K562 (cell line): Measurements from ENCODE around the gene ARID3A. TPM values are rescaled to one million over a fixed set of nuclear protein-coding genes. Genes with fewer than 3 reads are reported as not detected.
A peak's percentile ranks its signal among the peaks of the same experiment; 100 is the strongest.

Source experiments
- ATAC-seq: fragments of 200-7000 bp; cut with Tn5 transposase; 3 replicates; pipeline ENCODE4 v1.9.1; 2020; ENCODE audit warnings: moderate library complexity
- BruUV-seq: library from RNA; stranded (reverse); fragments of 400-500 nt; replicated peaks from 2 replicates; lab custom pipeline; 2021; lab: Mats Ljungman, UMichigan
- CTCF ChIA-PET: fragments of 300-600 bp; formaldehyde crosslinking; extraction: SDS; loops from one replicate; lab custom pipeline; 2021; ENCODE audit warnings: low intra/inter-chr PET ratio; lab: Yijun Ruan, JAX
- POLR2A ChIA-PET: fragments of 300-600, 350-650 bp; sonication (Branson Sonifier 250); formaldehyde crosslinking; extraction: SDS; loops from one replicate; lab custom pipeline; 2021; ENCODE audit warnings: antibody characterized with exemption, inconsistent platforms; lab: Yijun Ruan, JAX
- DNase-seq, 4 experiments: peaks; one replicate each; pipeline versions ENCODE4 v3.0.0 to v3.0.0-alpha.2; 2011 to 2018; ENCODE audit warnings: low spot score in 3 of 4, mixed read lengths in 3 of 4; ENCODE audit errors: extremely low read depth in 1 of 4
- FAIRE-seq: peaks from 2 replicates; lab custom pipeline; 2011; peaks lifted over from hg19 to GRCh38; lab: Jason Lieb, UNC
- H2AFZ ChIP-seq: 2 replicates; pipeline ENCODE4 v1.6.0; 2011; ENCODE audit warnings: low read depth, low read length, control low read depth, inconsistent platforms
- H3K27ac ChIP-seq: fragments of 200-600 bp; 3 replicates; pipeline ENCODE4 v1.8.0; 2011; ENCODE audit warnings: low read depth, mild to moderate bottlenecking, control low read depth, inconsistent platforms, low read length, moderate library complexity, mixed read lengths; ENCODE audit errors: extremely low read depth
- H3K27me3 ChIP-seq, 2 experiments: fragments of 300-600 bp in 1 of 2; 2 replicates in 1 of 2; 3 replicates in 1 of 2; pipeline versions ENCODE4 v1.6.0 to v1.8.0; 2011; ENCODE audit warnings: inconsistent platforms in 2 of 2, low read length in 2 of 2, mild to moderate bottlenecking in 1 of 2, mixed read lengths in 1 of 2, moderate library complexity in 1 of 2; ENCODE audit not compliant: control insufficient read depth in 2 of 2, insufficient read depth in 2 of 2
- H3K36me3 ChIP-seq: fragments of 300-600 bp; 3 replicates; pipeline ENCODE4 v1.8.0; 2011; ENCODE audit warnings: mild to moderate bottlenecking, low read length, inconsistent platforms; ENCODE audit not compliant: control insufficient read depth, insufficient read depth
- H3K4me1 ChIP-seq, 2 experiments: fragments of 200-600 bp in 1 of 2; replicated peaks in 1 of 2; 2 replicates in 1 of 2; 3 replicates in 1 of 2; pipeline versions ENCODE4 v1.5.1 to v1.8.0; 2011; ENCODE audit warnings: inconsistent platforms in 2 of 2, low read length in 2 of 2, mild to moderate bottlenecking in 1 of 2, mixed read lengths in 1 of 2, moderate library complexity in 1 of 2; ENCODE audit not compliant: control insufficient read depth in 2 of 2, insufficient read depth in 2 of 2
- H3K4me2 ChIP-seq: 2 replicates; pipeline ENCODE4 v1.6.1; 2011; ENCODE audit warnings: low read length, control low read depth, inconsistent platforms, mixed read lengths; ENCODE audit not compliant: insufficient read depth
- H3K4me3 ChIP-seq: fragments of 200-600 bp; sonication (generic), shearing (Covaris generic); 2 replicates; pipeline ENCODE4 v1.5.1; 2016; ENCODE audit warnings: control low read depth, inconsistent platforms
- H3K79me2 ChIP-seq: fragments of 200-600 bp; 3 replicates; pipeline ENCODE4 v1.8.0; 2011; ENCODE audit warnings: low read length, inconsistent platforms; ENCODE audit not compliant: control insufficient read depth, insufficient read depth
- H3K9ac ChIP-seq, 2 experiments: 2 replicates each; pipeline versions ENCODE4 v1.6.0 to v1.6.1; 2011; ENCODE audit warnings: low read depth in 2 of 2, low read length in 2 of 2, control low read depth in 1 of 2, inconsistent platforms in 1 of 2, mild to moderate bottlenecking in 1 of 2, mixed read lengths in 1 of 2; ENCODE audit not compliant: insufficient read depth in 1 of 2
- H3K9me1 ChIP-seq: one replicate; pipeline ENCODE4 v1.6.0; 2011; ENCODE audit warnings: inconsistent platforms, mild to moderate bottlenecking, low read length, moderate library complexity; ENCODE audit not compliant: control insufficient read depth, insufficient read depth
- H3K9me3 ChIP-seq: replicated peaks from 2 replicates; pipeline ENCODE4 v1.5.1; 2011; ENCODE audit warnings: low read depth, low read length, inconsistent platforms; ENCODE audit not compliant: control insufficient read depth, insufficient read depth
- H4K20me1 ChIP-seq: replicated peaks from 2 replicates; pipeline ENCODE4 v1.6.1; 2011; ENCODE audit warnings: low read length, inconsistent platforms, mixed read lengths; ENCODE audit not compliant: control insufficient read depth, insufficient read depth
- NR3C1 ChIP-seq: sonication (generic); formaldehyde crosslinking; IDR thresholded peaks from 2 replicates; pipeline ENCODE4 v1.8.1; 2022; ENCODE audit warnings: missing genetic modification reagents
- RBFOX2 ChIP-seq: fragments of 200-400 bp; formaldehyde crosslinking; IDR thresholded peaks from 2 replicates; pipeline ENCODE4 v1.6.1; 2017; ENCODE audit warnings: low read depth, mild to moderate bottlenecking, low read length, moderate library complexity
- RBM22 ChIP-seq: fragments of 200-400 bp; formaldehyde crosslinking; IDR thresholded peaks from 2 replicates; pipeline ENCODE4 v1.6.1; 2018; ENCODE audit warnings: low read length, low read depth; ENCODE audit not compliant: poor library complexity, severe bottlenecking
- TFE3 ChIP-seq: fragments of 450-650 bp; formaldehyde crosslinking; IDR thresholded peaks from 2 replicates; pipeline ENCODE4 v1.4.0; 2020; ENCODE audit warnings: mild to moderate bottlenecking, mixed read lengths
- U2AF1 ChIP-seq: fragments of 200-400 bp; formaldehyde crosslinking; optimal IDR thresholded peaks from 2 replicates; pipeline ENCODE3; 2017; ENCODE audit warnings: mild to moderate bottlenecking, low read depth, low read length, moderate library complexity
- WGBS: fragments of 100-300 bp; shearing (Covaris generic); methylation state at CpG from one replicate; pipeline ENCODE4 v1.1.6; 2016; ENCODE audit warnings: low coverage, mixed read lengths; ENCODE audit not compliant: insufficient coverage; ENCODE audit errors: missing lambda C conversion rate; 5-methylcytosine and 5-hydroxymethylcytosine counted together
- in situ Hi-C: fragments of 300-500 bp; cut with MboI; formaldehyde crosslinking; loops from 4 replicates; pipeline ENCODE4 v1.15.0; 2018; ENCODE audit warnings: inconsistent platforms, mixed read lengths
- intact Hi-C: fragments of 100-400 bp; cut with micrococcal nuclease; formaldehyde crosslinking; loops from 2 replicates; pipeline ENCODE4 v1.14.2; 2022
- polyA plus RNA-seq, 8 experiments: library from polyadenylated mRNA; depleted of rRNA in 4 of 8; stranded (reverse) in 5 of 8; unstranded in 3 of 8; fragments of >200 nt; fragmentation: Nextera tagmentation in 2 of 8; fragmentation: Illumina TruSeq in 1 of 8; extraction: Ambion mirVana in 2 of 8; extraction: Trizol in 1 of 8; gene quantifications; 2 replicates each; pipeline versions ENCODE4 v1.2.1 to v1.2.3, GENCODE V29; 2011 to 2014; ENCODE audit warnings: inconsistent platforms in 1 of 8, missing spikeins in 1 of 8
- total RNA-seq, 7 experiments: library from RNA; depleted of rRNA in 6 of 7; stranded (reverse); fragments of >200 nt in 6 of 7; fragmentation: Illumina TruSeq in 2 of 7; extraction: Trizol in 2 of 7; gene quantifications; 2 replicates each; pipeline versions ENCODE4 v1.2.1 to v1.2.3, GENCODE V29; 2011 to 2021; ENCODE audit warnings: low replicate concordance in 1 of 7

ARID3A gene
- total and polyA plus RNA-seq, 9 of the 15 experiments (the other 6 are each of a cell fraction or from before 2014, with no cell fraction given), result 1.4 to 118 (median 31.2) TPM

GRCh38 chr19:899336-900042, 26.3 kb upstream of the ARID3A start:
- H3K27me3 ChIP-seq, result no peaks in the 10 kb centered on the region
- peaks cover 34 to 77% of the 10 kb centered on the region in 2 experiments for H3K4me1 ChIP-seq
- intact Hi-C loops (no loop called here), in situ Hi-C loops (no loop called here)
- H3K27ac ChIP-seq, result no peak overlapping the region
- peaks cover 60% of the 10 kb centered on the region; the same call in 2 of the 3 replicates for H3K36me3 ChIP-seq
- peaks cover 12% of the 10 kb centered on the region for H4K20me1 ChIP-seq
- TF ChIP-seq RBM22, result peak; percentile 17
- TF ChIP-seq TFE3 (CRISPR knock-in tag), result no peak
- 0 out of 2 replicates have a peak, but pooled peaks have one; percentile 29 for TF ChIP-seq NR3C1 (CRISPR knock-in tag)
- TF ChIP-seq U2AF1, result no peak
- TF ChIP-seq RBFOX2, result peak; percentile 65
- FAIRE-seq (no peak), DNase-seq (no peak), ATAC-seq (no peak)
- H3K4me3 ChIP-seq, result no peak overlapping the region
- peaks cover 42% of the 10 kb centered on the region for H3K79me2 ChIP-seq
- no TSS peak for BruUV-seq
- CTCF ChIA-PET, result no interaction called here
- H3K9me3 ChIP-seq, result no peaks in the 10 kb centered on the region
- H3K4me2 ChIP-seq, result no peak overlapping the region
- WGBS, result 85% methylated on average over 19 of the region's 32 CpGs
- peaks cover 5% of the 10 kb centered on the region for H3K9me1 ChIP-seq
- H3K9ac ChIP-seq, result peak overlapping the region in 1 of 2 experiments; percentile 61; a peak in 1 of 4 replicates
- H2AFZ ChIP-seq, result no peak overlapping the region
- POLR2A ChIA-PET, result no interaction called here
